H9 (cell line): ENCODE results near the gene TM4SF1. TPM values are rescaled to one million over a fixed set of nuclear protein-coding genes. Genes with fewer than 3 reads are reported as not detected.

Source experiments
- DNase-seq: peaks from one replicate; pipeline ENCODE4 v3.0.0-alpha.2; 2017
- H2AFZ ChIP-seq: one replicate; pipeline ENCODE4 v1.6.1; 2013; ENCODE audit warnings: mild to moderate bottlenecking, low read length, control low read depth, moderate library complexity
- H2AK5ac ChIP-seq: 2 replicates; pipeline ENCODE4 v1.6.1; 2013; ENCODE audit warnings: low read length, control low read depth, mixed read lengths; ENCODE audit not compliant: insufficient read length
- H2BK120ac ChIP-seq: one replicate; pipeline ENCODE4 v1.6.1; 2013; ENCODE audit warnings: low read depth, mild to moderate bottlenecking, low read length, control low read depth, inconsistent platforms; ENCODE audit not compliant: poor library complexity, severe bottlenecking
- H2BK12ac ChIP-seq: 2 replicates; pipeline ENCODE4 v1.6.1; 2013; ENCODE audit warnings: low read length, control low read depth, mixed read lengths, low read depth; ENCODE audit not compliant: insufficient read length
- H2BK15ac ChIP-seq: 2 replicates; pipeline ENCODE4 v1.6.1; 2013; ENCODE audit warnings: low read depth, low read length, control low read depth
- H2BK20ac ChIP-seq: one replicate; pipeline ENCODE4 v1.6.1; 2013; ENCODE audit warnings: low read depth, mild to moderate bottlenecking, low read length, control low read depth, inconsistent platforms; ENCODE audit not compliant: poor library complexity, severe bottlenecking
- H2BK5ac ChIP-seq: 2 replicates; pipeline ENCODE4 v1.6.1; 2013; ENCODE audit warnings: low read length, control low read depth, mixed read lengths; ENCODE audit not compliant: insufficient read length
- H3K14ac ChIP-seq: 2 replicates; pipeline ENCODE4 v1.6.1; 2013; ENCODE audit warnings: low read length, control low read depth; ENCODE audit not compliant: insufficient read depth
- H3K18ac ChIP-seq: 2 replicates; pipeline ENCODE4 v1.6.1; 2013; ENCODE audit warnings: low read depth, mild to moderate bottlenecking, mixed read lengths, low read length, control low read depth; ENCODE audit not compliant: insufficient read length
- H3K23ac ChIP-seq: 2 replicates; pipeline ENCODE4 v1.6.1; 2013; ENCODE audit warnings: low read length, control low read depth, mixed read lengths, low read depth; ENCODE audit not compliant: insufficient read length
- H3K23me2 ChIP-seq: 2 replicates; pipeline ENCODE4 v1.6.1; 2013; ENCODE audit warnings: low read depth, mild to moderate bottlenecking, mixed read lengths, low read length, control low read depth; ENCODE audit not compliant: insufficient read length, poor library complexity, severe bottlenecking
- H3K27ac ChIP-seq: 2 replicates; pipeline ENCODE4 v1.5.1; 2013; ENCODE audit warnings: low read length, control low read depth, mixed read lengths, low read depth; ENCODE audit not compliant: insufficient read length
- H3K27me3 ChIP-seq: 2 replicates; pipeline ENCODE4 v1.6.1; 2013; ENCODE audit warnings: low read length, control low read depth, inconsistent platforms; ENCODE audit not compliant: insufficient read depth
- H3K4ac ChIP-seq: 2 replicates; pipeline ENCODE4 v1.6.1; 2013; ENCODE audit warnings: low read depth, mild to moderate bottlenecking, control low read depth, inconsistent platforms, low read length, moderate library complexity
- H3K4me1 ChIP-seq: 2 replicates; pipeline ENCODE4 v1.6.1; 2013; ENCODE audit warnings: low read length, control low read depth, inconsistent platforms; ENCODE audit not compliant: insufficient read depth
- H3K4me2 ChIP-seq: 2 replicates; pipeline ENCODE4 v1.6.1; 2013; ENCODE audit warnings: low read length, control low read depth, mixed read lengths; ENCODE audit not compliant: insufficient read length, insufficient read depth
- H3K56ac ChIP-seq: 2 replicates; pipeline ENCODE4 v1.6.1; 2013; ENCODE audit warnings: low read depth, mild to moderate bottlenecking, mixed read lengths, low read length, control low read depth; ENCODE audit not compliant: insufficient read length
- H3K79me1 ChIP-seq: 2 replicates; pipeline ENCODE4 v1.6.1; 2013; ENCODE audit warnings: low read depth, mild to moderate bottlenecking, moderate library complexity, low read length, control low read depth, inconsistent platforms; ENCODE audit not compliant: insufficient read depth, poor library complexity, severe bottlenecking
- H3K79me2 ChIP-seq: 2 replicates; pipeline ENCODE4 v1.6.1; 2013; ENCODE audit warnings: low read length, control low read depth, inconsistent platforms; ENCODE audit not compliant: insufficient read depth
- H3K9ac ChIP-seq: 2 replicates; pipeline ENCODE4 v1.6.1; 2013; ENCODE audit warnings: low read length, control low read depth, mixed read lengths; ENCODE audit not compliant: insufficient read length; ENCODE audit errors: extremely low read depth
- H3K9me3 ChIP-seq: one replicate; pipeline ENCODE4 v1.6.1; 2013; ENCODE audit warnings: low read depth, low read length, inconsistent platforms; ENCODE audit not compliant: control insufficient read depth
- H3T11ph ChIP-seq: one replicate; pipeline ENCODE4 v1.6.1; 2013; ENCODE audit warnings: mild to moderate bottlenecking, low read length, control low read depth, inconsistent platforms
- H4K20me1 ChIP-seq: one replicate; pipeline ENCODE4 v1.6.1; 2013; ENCODE audit not compliant: control insufficient read depth, insufficient read length, insufficient read depth
- H4K5ac ChIP-seq: 2 replicates; pipeline ENCODE4 v1.6.1; 2013; ENCODE audit warnings: low read depth, mild to moderate bottlenecking, mixed read lengths, low read length, control low read depth; ENCODE audit not compliant: insufficient read length
- H4K8ac ChIP-seq: replicated peaks from 2 replicates; pipeline ENCODE4 v1.6.1; 2013; ENCODE audit warnings: low read length, control low read depth, mixed read lengths, low read depth; ENCODE audit not compliant: insufficient read length
- H4K91ac ChIP-seq: 2 replicates; pipeline ENCODE4 v1.6.1; 2013; ENCODE audit warnings: low read depth, mild to moderate bottlenecking, moderate library complexity, mixed read lengths, low read length, control low read depth; ENCODE audit not compliant: insufficient read length
- H3K27ac Mint-ChIP-seq, 3 experiments: 2 replicates in 2 of 3; 3 replicates in 1 of 3; pipeline ENCODE4 v1.8.0; 2020 to 2021; ENCODE audit warnings: mixed read lengths in 3 of 3, mild to moderate bottlenecking in 1 of 3, moderate library complexity in 1 of 3
- H3K27me3 Mint-ChIP-seq: 2 replicates; pipeline ENCODE4 v1.8.0; 2021; ENCODE audit warnings: low read depth, mild to moderate bottlenecking, moderate library complexity, mixed read lengths
- H3K36me3 Mint-ChIP-seq, 3 experiments: 2 replicates in 2 of 3; 3 replicates in 1 of 3; pipeline ENCODE4 v1.8.0; 2020 to 2021; ENCODE audit warnings: low read depth in 3 of 3, mixed read lengths in 3 of 3; ENCODE audit not compliant: insufficient read depth in 1 of 3
- H3K4me1 Mint-ChIP-seq, 2 experiments: 2 replicates each; pipeline ENCODE4 v1.8.0; 2020; ENCODE audit warnings: mixed read lengths in 2 of 2
- H3K4me3 Mint-ChIP-seq, 2 experiments: 2 replicates in 1 of 2; 3 replicates in 1 of 2; pipeline ENCODE4 v1.8.0; 2020 to 2021; ENCODE audit warnings: mild to moderate bottlenecking in 2 of 2, mixed read lengths in 2 of 2, moderate library complexity in 1 of 2
- H3K9me3 Mint-ChIP-seq, 2 experiments: 2 replicates in 1 of 2; 3 replicates in 1 of 2; pipeline ENCODE4 v1.8.0; 2020; ENCODE audit warnings: mild to moderate bottlenecking in 2 of 2, mixed read lengths in 2 of 2, moderate library complexity in 1 of 2
- CTCF ChIP-seq: fragments of 200-600 bp; sonication (generic); conservative IDR thresholded peaks from 3 replicates; pipeline ENCODE4 v1.8.0; 2021; ENCODE audit warnings: antibody characterized with exemption, mild to moderate bottlenecking
- WGBS: extraction: QIAGEN DNeasy Blood & Tissue Kit; methylation state at CpG from one replicate; pipeline ENCODE4 v1.1.7; 2013; ENCODE audit warnings: missing lambda C conversion rate, low lambda C conversion rate, mixed read lengths; ENCODE audit not compliant: insufficient read length; ENCODE audit errors: extremely low coverage; 5-methylcytosine and 5-hydroxymethylcytosine counted together
- total RNA-seq: library from RNA; stranded (reverse); gene quantifications from 2 replicates; pipeline ENCODE4 v1.2.1, GENCODE V29; 2021

TM4SF1 gene
- total RNA-seq, 1 experiment from 2014 or later: 1.2 TPM

- Mint-ChIP-seq H3K36me3 (no peaks in the 10 kb centered on the region; a peak in 2 of 7 replicates), H3K4me1 (no peaks in the 10 kb centered on the region), H3K27ac (no peak overlapping the region), H3K27me3 (no peaks in the 10 kb centered on the region), H3K9me3 (no peaks in the 10 kb centered on the region; a peak in 1 of 5 replicates), H3K4me3 (no peak overlapping the region)
- Histone ChIP-seq H3K4me2 (no peak overlapping the region), H3K4ac (no peak overlapping the region), H3K9ac (no peak overlapping the region), H3K18ac (no peak overlapping the region), H4K5ac (no peak overlapping the region), H2BK120ac (no peak overlapping the region), H4K20me1 (no peaks in the 10 kb centered on the region), H3K14ac (no peak overlapping the region), H4K8ac (no peak overlapping the region), H3K4me1 (no peaks in the 10 kb centered on the region), H3K9me3 (no peaks in the 10 kb centered on the region), H2BK12ac (no peak overlapping the region), H3T11ph (no peak overlapping the region), H3K27me3 (no peaks in the 10 kb centered on the region), H4K91ac (no peak overlapping the region), H3K27ac (no peak overlapping the region), H2AK5ac (no peak overlapping the region), H3K56ac (no peak overlapping the region), H2BK20ac (no peak overlapping the region), H3K23ac (no peak overlapping the region), H2AFZ (no peak overlapping the region), H3K79me1 (no peaks in the 10 kb centered on the region), H3K23me2 (no peaks in the 10 kb centered on the region), H2BK5ac (no peak overlapping the region), H3K79me2 (no peaks in the 10 kb centered on the region), H2BK15ac (no peak overlapping the region)
- no peak for DNase-seq
- no peak for TF ChIP-seq CTCF
- no CpG with 5 or more reads among the region's 3 CpGs for WGBS
Observed at GRCh38 chr3:149397528-149397927, 20.1 kb upstream of the TM4SF1 start.
